ENCODE measurements around the gene TERB2.
"Not testable (repeated sequence)": the region's sequence is repeated elsewhere in the genome, so short reads cannot be mapped to it uniquely, and the experiment has no call there.

DNA sequence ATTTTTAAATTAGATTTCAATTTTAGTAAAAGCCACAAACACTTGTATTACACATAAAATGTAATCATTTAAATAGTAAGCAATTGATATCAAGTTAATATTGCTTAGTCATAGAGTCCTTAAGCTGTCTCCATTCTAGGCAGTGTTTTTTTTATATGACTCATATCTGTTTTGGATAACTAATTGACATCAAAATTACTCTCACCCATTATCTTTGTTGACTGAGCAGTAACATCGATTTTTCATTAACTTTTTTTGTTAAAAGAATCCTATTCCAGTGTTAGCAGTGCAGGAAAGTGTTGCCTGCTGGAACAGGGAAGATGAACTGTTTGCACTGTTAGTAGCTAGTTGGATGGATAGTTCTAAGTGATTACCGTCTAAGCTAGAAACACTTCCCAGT is 21.3 kb downstream of the TERB2 start:
- TF ChIP-seq, protein P1, sequence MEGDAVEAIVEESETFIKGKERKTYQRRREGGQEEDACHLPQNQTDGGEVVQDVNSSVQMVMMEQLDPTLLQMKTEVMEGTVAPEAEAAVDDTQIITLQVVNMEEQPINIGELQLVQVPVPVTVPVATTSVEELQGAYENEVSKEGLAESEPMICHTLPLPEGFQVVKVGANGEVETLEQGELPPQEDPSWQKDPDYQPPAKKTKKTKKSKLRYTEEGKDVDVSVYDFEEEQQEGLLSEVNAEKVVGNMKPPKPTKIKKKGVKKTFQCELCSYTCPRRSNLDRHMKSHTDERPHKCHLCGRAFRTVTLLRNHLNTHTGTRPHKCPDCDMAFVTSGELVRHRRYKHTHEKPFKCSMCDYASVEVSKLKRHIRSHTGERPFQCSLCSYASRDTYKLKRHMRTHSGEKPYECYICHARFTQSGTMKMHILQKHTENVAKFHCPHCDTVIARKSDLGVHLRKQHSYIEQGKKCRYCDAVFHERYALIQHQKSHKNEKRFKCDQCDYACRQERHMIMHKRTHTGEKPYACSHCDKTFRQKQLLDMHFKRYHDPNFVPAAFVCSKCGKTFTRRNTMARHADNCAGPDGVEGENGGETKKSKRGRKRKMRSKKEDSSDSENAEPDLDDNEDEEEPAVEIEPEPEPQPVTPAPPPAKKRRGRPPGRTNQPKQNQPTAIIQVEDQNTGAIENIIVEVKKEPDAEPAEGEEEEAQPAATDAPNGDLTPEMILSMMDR (conservative IDR thresholded peaks at IDR 0.05; ENCODE audit: low read depth, low read length): not testable (repeated sequence)
- not testable (repeated sequence) for TF ChIP-seq SMC3 (IDR thresholded peaks at IDR 0.05; ENCODE audit: low read depth, low read length); BHLHE40 (IDR thresholded peaks at IDR 0.05; ENCODE audit: low read depth, low read length); POLR2A (IDR thresholded peaks at IDR 0.05; ENCODE audit: low read depth, low read length); RFX5 (IDR thresholded peaks at IDR 0.05; ENCODE audit: low read depth, low read length); MAFK (IDR thresholded peaks at IDR 0.05; ENCODE audit: low read depth, low read length); RCOR1 (IDR thresholded peaks at IDR 0.05; ENCODE audit: insufficient replicate concordance, low read length); MXI1 (IDR thresholded peaks at IDR 0.05; ENCODE audit: borderline replicate concordance, low read depth, low read length); CHD1 (IDR thresholded peaks at IDR 0.05; ENCODE audit: low read depth, low read length)
- TF ChIP-seq, protein P2, sequence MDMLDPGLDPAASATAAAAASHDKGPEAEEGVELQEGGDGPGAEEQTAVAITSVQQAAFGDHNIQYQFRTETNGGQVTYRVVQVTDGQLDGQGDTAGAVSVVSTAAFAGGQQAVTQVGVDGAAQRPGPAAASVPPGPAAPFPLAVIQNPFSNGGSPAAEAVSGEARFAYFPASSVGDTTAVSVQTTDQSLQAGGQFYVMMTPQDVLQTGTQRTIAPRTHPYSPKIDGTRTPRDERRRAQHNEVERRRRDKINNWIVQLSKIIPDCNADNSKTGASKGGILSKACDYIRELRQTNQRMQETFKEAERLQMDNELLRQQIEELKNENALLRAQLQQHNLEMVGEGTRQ (IDR thresholded peaks at IDR 0.05; ENCODE audit: low read depth, low read length): not testable (repeated sequence)
